ENCODE data around the gene MLC1. TPM values are rescaled to one million over a fixed set of nuclear protein-coding genes. Genes with fewer than 3 reads are reported as not detected.

MLC1 gene
- total and polyA plus RNA-seq, 4 experiments from 2014 or later, result 0.28 TPM; not detected in 3

GRCh38 chr22:50059881-50060262, 25.4 kb downstream of the MLC1 start:
- peaks cover 0 to 2% (median 0%) of the 10 kb centered on the region in 8 donors for H3K9me3 Mint-ChIP-seq
- H3K36me3 ChIP-seq (ENCODE audit: insufficient read depth, low read length), result no peaks in the 10 kb centered on the region
- peaks cover 15 to 28% of the 10 kb centered on the region in 2 donors for H3K27me3 Mint-ChIP-seq
- ChIA-PET POLR2A (ENCODE audit: partially characterized antibody) (no interaction called here), CTCF (ENCODE audit: partially characterized antibody) (no interaction called here)
- no peak overlapping the region for H3K4me3 ChIP-seq (ENCODE audit: low read length in 2 of 2)
- intact Hi-C loops (cut with micrococcal nuclease), result no loop called here
- no peak overlapping the region for H3K4me3 Mint-ChIP-seq
- H3K4me1 Mint-ChIP-seq, result no peaks in the 10 kb centered on the region
- no peaks in the 10 kb centered on the region for H3K36me3 Mint-ChIP-seq
- no peak for DNase-seq
- H3K4me1 ChIP-seq (ENCODE audit: insufficient read depth, low read length), result no peaks in the 10 kb centered on the region
- no peak overlapping the region for H3K27ac ChIP-seq (ENCODE audit: low read depth, low read length)
- H3K27ac Mint-ChIP-seq, result no peak overlapping the region
- H3K27me3 ChIP-seq (ENCODE audit: insufficient read depth, low read length), result peaks cover 5% of the 10 kb centered on the region
- no peaks in the 10 kb centered on the region for H3K9me3 ChIP-seq (ENCODE audit: control insufficient read depth in 1 of 2, low read length in 2 of 2)

GRCh38 chr22:50058906-50059880, 26.0 kb downstream of the MLC1 start:
- Mint-ChIP-seq H3K27me3 (peaks cover 14 to 30% of the 10 kb centered on the region in 2 donors), H3K4me1 (no peaks in the 10 kb centered on the region), H3K9me3 (peaks cover 0 to 2% (median 0%) of the 10 kb centered on the region in 8 donors), H3K27ac (no peak overlapping the region), H3K4me3 (no peak overlapping the region), H3K36me3 (no peaks in the 10 kb centered on the region)
- no peaks in the 10 kb centered on the region for H3K9me3 ChIP-seq (ENCODE audit: control insufficient read depth in 1 of 2, low read length in 2 of 2)
- ChIA-PET CTCF (ENCODE audit: partially characterized antibody) (no interaction called here), POLR2A (ENCODE audit: partially characterized antibody) (no interaction called here)
- DNase-seq, result no peak
- H3K4me3 ChIP-seq (ENCODE audit: low read length in 2 of 2), result no peak overlapping the region
- H3K36me3 ChIP-seq (ENCODE audit: insufficient read depth, low read length), result no peaks in the 10 kb centered on the region
- H3K27me3 ChIP-seq (ENCODE audit: insufficient read depth, low read length), result peaks cover 5% of the 10 kb centered on the region
- intact Hi-C loops (cut with micrococcal nuclease), result no loop called here
- no peak overlapping the region for H3K27ac ChIP-seq (ENCODE audit: low read depth, low read length)
- H3K4me1 ChIP-seq (ENCODE audit: insufficient read depth, low read length), result no peaks in the 10 kb centered on the region

GRCh38 chr22:50058061-50058905, 26.9 kb downstream of the MLC1 start, which contains the start of gene TTLL8:
TSS of gene TTLL8 (minus strand) at chr22:50058298.
- H3K36me3 Mint-ChIP-seq, result peaks cover 0 to 4% of the 10 kb centered on the region in 2 donors
- Histone ChIP-seq H3K27ac (ENCODE audit: low read depth, low read length) (no peak within 1 kb of the TSS), H3K9me3 (ENCODE audit: control insufficient read depth in 1 of 2, low read length in 2 of 2) (no peaks in the 10 kb centered on the region), H3K4me3 (ENCODE audit: low read length in 2 of 2) (no peak within 1 kb of the TSS), H3K27me3 (ENCODE audit: insufficient read depth, low read length) (peaks cover 5% of the 10 kb centered on the region), H3K4me1 (ENCODE audit: insufficient read depth, low read length) (no peaks in the 10 kb centered on the region), H3K36me3 (ENCODE audit: insufficient read depth, low read length) (no peaks in the 10 kb centered on the region)
- H3K4me3 Mint-ChIP-seq, result peak within 1 kb of the TSS in 1 of 8 donors; percentile 74
- CTCF ChIA-PET (ENCODE audit: partially characterized antibody), result no interaction called here
- peaks cover 0 to 10% (median under 1%) of the 10 kb centered on the region in 8 donors for H3K9me3 Mint-ChIP-seq
- no peaks in the 10 kb centered on the region for H3K4me1 Mint-ChIP-seq
- H3K27me3 Mint-ChIP-seq, result peaks cover 16 to 38% of the 10 kb centered on the region in 2 donors
- POLR2A ChIA-PET (ENCODE audit: partially characterized antibody), result no interaction called here
- DNase-seq, result no peak
- intact Hi-C loops (cut with micrococcal nuclease), result no loop called here
- H3K27ac Mint-ChIP-seq, result no peak within 1 kb of the TSS

GRCh38 chr22:50057278-50058060, 27.8 kb downstream of the MLC1 start:
- no peak overlapping the region for H3K4me3 ChIP-seq (ENCODE audit: low read length in 2 of 2)
- H3K27me3 Mint-ChIP-seq, result peaks cover 17 to 38% of the 10 kb centered on the region in 2 donors

GRCh38 chr22:50056214-50056972, 28.8 kb downstream of the MLC1 start:
- H3K9me3 Mint-ChIP-seq, result peaks cover 0 to 22% (median under 1%) of the 10 kb centered on the region in 8 donors
- no peak overlapping the region for H3K27ac Mint-ChIP-seq
- no peak overlapping the region for H3K4me3 Mint-ChIP-seq
- Histone ChIP-seq H3K4me3 (ENCODE audit: low read length in 2 of 2) (no peak overlapping the region), H3K4me1 (ENCODE audit: insufficient read depth, low read length) (no peaks in the 10 kb centered on the region), H3K27me3 (ENCODE audit: insufficient read depth, low read length) (peaks cover 5% of the 10 kb centered on the region), H3K9me3 (ENCODE audit: control insufficient read depth in 1 of 2, low read length in 2 of 2) (no peaks in the 10 kb centered on the region), H3K27ac (ENCODE audit: low read depth, low read length) (no peak overlapping the region), H3K36me3 (ENCODE audit: insufficient read depth, low read length) (no peaks in the 10 kb centered on the region)
- POLR2A ChIA-PET (ENCODE audit: partially characterized antibody), result no interaction called here
- H3K36me3 Mint-ChIP-seq, result peaks cover 0 to 4% of the 10 kb centered on the region in 2 donors
- CTCF ChIA-PET (ENCODE audit: partially characterized antibody), result no interaction called here
- DNase-seq, result no peak
- intact Hi-C loops (cut with micrococcal nuclease), result no loop called here
- H3K27me3 Mint-ChIP-seq, result peaks cover 20 to 38% of the 10 kb centered on the region in 2 donors
- H3K4me1 Mint-ChIP-seq, result no peaks in the 10 kb centered on the region

More at GRCh38 chr22:50057278-50058060, 27.8 kb downstream of the MLC1 start:
- no peak overlapping the region for H3K27ac Mint-ChIP-seq
- H3K36me3 ChIP-seq (ENCODE audit: insufficient read depth, low read length), result no peaks in the 10 kb centered on the region
- no peaks in the 10 kb centered on the region for H3K4me1 ChIP-seq (ENCODE audit: insufficient read depth, low read length)
- H3K27me3 ChIP-seq (ENCODE audit: insufficient read depth, low read length), result peaks cover 5% of the 10 kb centered on the region
- peaks cover 0 to 14% (median under 1%) of the 10 kb centered on the region in 8 donors for H3K9me3 Mint-ChIP-seq
- no peaks in the 10 kb centered on the region for H3K9me3 ChIP-seq (ENCODE audit: control insufficient read depth in 1 of 2, low read length in 2 of 2)
- POLR2A ChIA-PET (ENCODE audit: partially characterized antibody), result no interaction called here
- no peaks in the 10 kb centered on the region for H3K4me1 Mint-ChIP-seq
- peaks cover 0 to 4% of the 10 kb centered on the region in 2 donors for H3K36me3 Mint-ChIP-seq
- DNase-seq, result no peak
- no peak overlapping the region for H3K27ac ChIP-seq (ENCODE audit: low read depth, low read length)
- intact Hi-C loops (cut with micrococcal nuclease), result no loop called here
- H3K4me3 Mint-ChIP-seq, result peak overlapping the region in 1 of 8 donors; percentile 74
- CTCF ChIA-PET (ENCODE audit: partially characterized antibody), result no interaction called here

GRCh38 chr22:50053861-50054260, 31.4 kb downstream of the MLC1 start:
- intact Hi-C loops (cut with micrococcal nuclease), result no loop called here
- peaks cover 13 to 31% of the 10 kb centered on the region in 2 donors for H3K27me3 Mint-ChIP-seq
- no peak overlapping the region for H3K27ac Mint-ChIP-seq

More at GRCh38 chr22:50053861-50054260, 31.4 kb downstream of the MLC1 start:
- H3K36me3 ChIP-seq (ENCODE audit: insufficient read depth, low read length), result no peaks in the 10 kb centered on the region
- ChIA-PET POLR2A (ENCODE audit: partially characterized antibody) (no interaction called here), CTCF (ENCODE audit: partially characterized antibody) (no interaction called here)
- H3K9me3 ChIP-seq (ENCODE audit: control insufficient read depth in 1 of 2, low read length in 2 of 2), result no peaks in the 10 kb centered on the region
- DNase-seq, result no peak
- Mint-ChIP-seq H3K4me3 (no peak overlapping the region), H3K9me3 (peaks cover 0 to 22% (median under 1%) of the 10 kb centered on the region in 8 donors), H3K4me1 (no peaks in the 10 kb centered on the region), H3K36me3 (peaks cover 0 to 4% of the 10 kb centered on the region in 2 donors)
- no peaks in the 10 kb centered on the region for H3K4me1 ChIP-seq (ENCODE audit: insufficient read depth, low read length)
- H3K27ac ChIP-seq (ENCODE audit: low read depth, low read length), result no peak overlapping the region
- H3K27me3 ChIP-seq (ENCODE audit: insufficient read depth, low read length), result peaks cover 5% of the 10 kb centered on the region
- H3K4me3 ChIP-seq (ENCODE audit: low read length in 2 of 2), result no peak overlapping the region

All from CD4-positive, alpha-beta memory T cell (primary cell).